GM21825 (cell line): ENCODE data around the gene TRIM31.

Source experiments
- ATAC-seq: cut with Tn5 transposase; IDR thresholded peaks from one replicate; pipeline ENCODE4 v1.9.1; 2021; ENCODE audit warnings: mild to moderate bottlenecking, moderate library complexity; ENCODE audit not compliant: unreplicated experiment

TRIM31 gene

DNA sequence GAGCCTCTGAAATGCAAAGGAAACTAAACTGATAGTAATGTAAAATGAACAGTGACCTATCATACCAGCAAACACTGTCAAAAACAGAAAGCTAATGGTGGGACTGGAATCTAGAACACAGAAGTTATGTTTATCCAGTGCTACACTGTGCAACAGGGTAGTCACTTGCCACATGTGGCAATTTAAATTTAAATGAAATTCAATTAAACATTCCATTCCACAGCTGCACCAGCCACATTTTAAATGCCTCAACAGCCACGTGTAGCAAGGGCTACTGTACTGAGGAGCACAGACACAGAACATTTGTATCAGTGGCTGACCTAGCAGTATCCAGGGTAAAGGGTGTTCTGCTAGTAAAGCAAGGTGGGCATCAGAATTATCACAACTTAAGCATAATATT is 57.4 kb downstream of the TRIM31 start:
- no peak for ATAC-seq

DNA sequence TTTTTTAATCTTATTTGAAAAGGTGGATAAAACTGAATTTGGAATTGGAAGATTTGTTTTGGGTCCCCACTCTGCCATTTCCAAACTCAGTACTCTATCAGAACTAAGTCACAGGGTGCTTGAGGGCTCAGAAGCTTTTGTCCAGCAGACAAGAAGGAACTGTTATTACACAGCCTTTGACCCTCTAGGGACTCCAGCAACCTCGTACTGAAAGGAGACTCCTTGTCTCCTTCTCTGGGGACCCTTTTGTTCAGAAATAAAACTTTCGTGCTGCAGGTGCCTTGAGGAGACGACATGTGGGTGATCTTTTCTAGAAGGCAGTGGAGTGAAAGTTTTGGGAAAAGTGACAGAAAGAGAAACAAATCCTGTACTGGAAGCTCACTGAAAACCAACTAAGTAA is 59.2 kb downstream of the TRIM31 start:
- no peak for ATAC-seq
